Colonic mucosa (tissue), 4 donors: ENCODE results near the gene OGG1. TPM values are rescaled to one million over a fixed set of nuclear protein-coding genes. Genes with fewer than 3 reads are reported as not detected.

ENCODE experiments used
- DNase-seq: peaks from one replicate; pipeline ENCODE4 v3.0.0-alpha.2; 2020
- H3K27ac ChIP-seq: fragments of 200-600 bp; one replicate; pipeline ENCODE4 v1.8.0; 2021
- H3K27me3 ChIP-seq: fragments of 200-600 bp; one replicate; pipeline ENCODE4 v1.8.0; 2021
- H3K36me3 ChIP-seq: fragments of 200-600 bp; one replicate; pipeline ENCODE4 v1.8.0; 2021
- H3K4me1 ChIP-seq: fragments of 200-600 bp; one replicate; pipeline ENCODE4 v1.8.0; 2021; ENCODE audit warnings: mild to moderate bottlenecking
- H3K4me3 ChIP-seq: fragments of 200-600 bp; one replicate; pipeline ENCODE4 v1.8.0; 2021
- H3K9ac ChIP-seq, 2 donors: one replicate each; pipeline ENCODE4 v1.7.0; 2013; ENCODE audit warnings: control low read depth in 2 of 2, low read depth in 2 of 2, low read length in 2 of 2
- H3K9me3 ChIP-seq: fragments of 200-600 bp; one replicate; pipeline ENCODE4 v1.8.0; 2021
- CTCF ChIP-seq: fragments of 200-600 bp; IDR thresholded peaks from one replicate; pipeline ENCODE4 v1.8.0; 2022; ENCODE audit warnings: antibody characterized with exemption, mild to moderate bottlenecking
- intact Hi-C: fragments of 100-400 bp; cut with DNase I; formaldehyde crosslinking; loops from one replicate; pipeline ENCODE4 v1.14.1; 2022
- total RNA-seq, 2 donors: library from RNA; stranded (reverse); fragmentation: NEBNext Ultra II Directional in 1 of 2; extraction: Animal tissue kit (Norgen Biotek cat#: 25700) in 1 of 2; gene quantifications; one replicate each; pipeline ENCODE4 v1.2.1, GENCODE V29; 2021
- donor health status: healthy.
- donor health status: DM: no; HTN: no; CAD: no.
- donor health status: DM: no; HTN: no; CAD: no.

The OGG1 gene
- total RNA-seq, 2 donors from 2014 or later, result 19.1 to 24.9 TPM

- peak; percentile 38 for DNase-seq
- Histone ChIP-seq H3K27ac (no peak overlapping the region), H3K36me3 (no peaks in the 10 kb centered on the region), H3K4me1 (no peaks in the 10 kb centered on the region), H3K4me3 (no peak overlapping the region), H3K27me3 (no peaks in the 10 kb centered on the region), H3K9me3 (no peaks in the 10 kb centered on the region), H3K9ac (no peak overlapping the region)
- intact Hi-C loops, result no loop called here
- no peak for TF ChIP-seq CTCF
Measured at GRCh38 chr3:9715136-9715535, 34.6 kb upstream of the OGG1 start.

DNA sequence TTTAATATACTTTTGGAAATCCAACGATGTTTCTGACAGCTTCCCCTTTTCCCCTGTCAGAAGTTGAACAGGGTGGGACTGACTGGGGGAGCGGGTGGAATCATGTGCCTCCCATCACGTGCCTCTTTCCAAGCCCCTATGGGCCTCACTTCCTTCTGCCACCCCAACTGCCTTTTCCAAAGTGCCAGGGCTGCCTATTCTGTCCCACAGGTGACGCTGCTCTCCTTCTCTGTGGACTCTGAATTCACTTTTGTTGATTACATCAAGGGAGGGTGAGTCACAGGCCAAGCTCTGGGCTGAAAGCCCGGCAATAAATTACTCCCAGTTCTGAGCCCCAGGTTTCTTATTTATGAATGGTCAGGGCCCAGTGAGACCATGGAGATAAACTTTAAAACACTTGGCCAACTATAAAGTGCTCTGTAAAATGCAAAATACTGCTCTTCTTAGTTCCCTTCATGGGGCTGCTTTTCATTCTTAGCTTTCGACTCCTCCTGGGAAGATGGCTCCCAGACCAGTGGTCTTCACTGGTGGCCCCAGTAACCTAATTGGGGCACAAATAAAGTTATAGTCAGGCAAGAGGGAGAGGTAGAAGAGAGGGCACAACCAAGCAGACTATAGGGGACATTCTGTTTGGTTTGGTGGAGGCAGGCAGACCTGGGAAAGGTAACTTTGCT, 33.9 kb upstream of the OGG1 start:
- Histone ChIP-seq H3K4me1 (no peaks in the 10 kb centered on the region), H3K36me3 (no peaks in the 10 kb centered on the region), H3K27me3 (no peaks in the 10 kb centered on the region), H3K27ac (no peak overlapping the region), H3K4me3 (no peak overlapping the region), H3K9ac (no peak overlapping the region), H3K9me3 (no peaks in the 10 kb centered on the region)
- DNase-seq, result peak; percentile 63
- peak; percentile 53 for TF ChIP-seq CTCF
- intact Hi-C loops, result no loop called here

- Histone ChIP-seq H3K4me1 (no peaks in the 10 kb centered on the region), H3K9ac (no peak overlapping the region), H3K27ac (no peak overlapping the region), H3K4me3 (no peak overlapping the region), H3K36me3 (no peaks in the 10 kb centered on the region), H3K9me3 (no peaks in the 10 kb centered on the region), H3K27me3 (no peaks in the 10 kb centered on the region)
- TF ChIP-seq CTCF, result no peak
- intact Hi-C loops, result no loop called here
- no peak for DNase-seq
Measured at GRCh38 chr3:9716801-9717555, 32.8 kb upstream of the OGG1 start.

DNA sequence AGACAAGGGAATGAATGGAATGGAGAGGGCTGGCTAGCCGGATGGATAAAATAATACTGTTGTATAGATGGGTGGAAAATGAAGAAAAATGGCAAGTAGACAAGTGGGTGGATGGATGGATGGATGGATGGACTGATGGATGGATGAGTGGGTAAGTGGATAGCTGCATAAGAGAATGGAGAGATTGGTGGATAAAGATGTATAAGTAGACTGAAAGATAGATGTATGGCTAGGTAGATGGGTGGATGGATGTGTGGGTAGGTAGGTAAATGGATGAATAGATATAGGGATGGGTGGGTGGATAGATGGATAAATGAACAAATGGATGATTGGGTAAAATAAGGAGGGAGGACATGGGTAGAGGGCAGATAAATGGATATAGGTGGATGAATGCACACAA, 32.2 kb upstream of the OGG1 start:
- TF ChIP-seq CTCF, result no peak
- H3K9me3 ChIP-seq, result no peaks in the 10 kb centered on the region
- no peaks in the 10 kb centered on the region for H3K36me3 ChIP-seq
- H3K9ac ChIP-seq, result no peak overlapping the region
- no peak overlapping the region for H3K4me3 ChIP-seq
- DNase-seq, result no peak
- no peaks in the 10 kb centered on the region for H3K27me3 ChIP-seq
- no peak overlapping the region for H3K27ac ChIP-seq
- no peaks in the 10 kb centered on the region for H3K4me1 ChIP-seq
- intact Hi-C loops, result no loop called here

GRCh38 chr3:9718118-9718517, 31.6 kb upstream of the OGG1 start:
- Histone ChIP-seq H3K4me3 (no peak overlapping the region), H3K9ac (no peak overlapping the region), H3K36me3 (no peaks in the 10 kb centered on the region), H3K27me3 (no peaks in the 10 kb centered on the region), H3K27ac (no peak overlapping the region), H3K4me1 (no peaks in the 10 kb centered on the region), H3K9me3 (no peaks in the 10 kb centered on the region)
- intact Hi-C loops, result no loop called here
- no peak for TF ChIP-seq CTCF
- DNase-seq, result no peak
